Measurements from ENCODE around the gene HRH2.
"Not testable (repeated sequence)": the region's sequence is repeated elsewhere in the genome, so short reads cannot be mapped to it uniquely, and the experiment has no call there.

HRH2 gene

GRCh38 chr5:175741556-175741955, 83.7 kb downstream of the HRH2 start:
- no peak for DNase-seq (ENCODE audit: low read depth)

GRCh38 chr5:175742290-175742994, 84.6 kb downstream of the HRH2 start:
- no peak for DNase-seq (ENCODE audit: low read depth)

GRCh38 chr5:175743676-175744210, 85.9 kb downstream of the HRH2 start:
- DNase-seq (ENCODE audit: low read depth): no peak

GRCh38 chr5:175745210-175745609, 87.3 kb downstream of the HRH2 start:
- no peak for DNase-seq (ENCODE audit: low read depth)

- DNase-seq (ENCODE audit: low read depth): no peak
Observed at GRCh38 chr5:175746851-175747250, 89.0 kb downstream of the HRH2 start.

- no peak for DNase-seq (ENCODE audit: low read depth)
Observed at GRCh38 chr5:175747539-175748060, 89.7 kb downstream of the HRH2 start.

- no peak for DNase-seq (ENCODE audit: low read depth)
Observed at GRCh38 chr5:175748650-175749049, 90.8 kb downstream of the HRH2 start.

- no peak for DNase-seq (ENCODE audit: low read depth)
Observed at GRCh38 chr5:175749591-175749990, 91.7 kb downstream of the HRH2 start.

- no peak for DNase-seq (ENCODE audit: low read depth)
Observed at GRCh38 chr5:175750511-175750931, 92.7 kb downstream of the HRH2 start.

- DNase-seq (ENCODE audit: low read depth): no peak
Observed at GRCh38 chr5:175751369-175751768, 93.5 kb downstream of the HRH2 start.

- no peak for DNase-seq (ENCODE audit: low read depth)
Observed at GRCh38 chr5:175752826-175753535, 95.1 kb downstream of the HRH2 start.

- DNase-seq (ENCODE audit: low read depth): no peak
Observed at GRCh38 chr5:175753536-175754402, 95.9 kb downstream of the HRH2 start.

GRCh38 chr5:175759991-175760390, 102.1 kb downstream of the HRH2 start:
- DNase-seq (ENCODE audit: low read depth): not testable (repeated sequence)

Data from non-pigmented ciliary epithelial cell (primary cell).